EH (cell line): ENCODE measurements around the gene MYPOP.
"Not testable (repeated sequence)": the region's sequence is repeated elsewhere in the genome, so short reads cannot be mapped to it uniquely, and the experiment has no call there.

Experiments
- DNase-seq: peaks from one replicate; pipeline ENCODE4 v3.0.0-alpha.2; 2015; ENCODE audit warnings: low read depth

Gene MYPOP

DNA sequence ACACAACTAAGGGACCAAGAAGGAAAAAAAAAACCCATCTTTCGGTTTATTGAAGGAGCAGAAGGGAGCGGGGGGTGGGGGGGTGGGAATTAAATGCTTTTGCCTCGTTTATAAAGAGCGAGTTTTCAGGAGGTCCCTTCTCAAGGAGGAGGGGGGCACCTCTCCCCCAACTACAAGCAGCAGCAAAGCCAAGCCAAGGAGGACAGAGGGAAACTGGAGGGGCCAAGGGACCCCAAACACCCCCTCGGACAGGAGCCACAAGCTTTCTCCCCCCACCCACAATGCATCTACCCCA is 18.9 kb downstream of the MYPOP start:
- DNase-seq: no peak

DNA sequence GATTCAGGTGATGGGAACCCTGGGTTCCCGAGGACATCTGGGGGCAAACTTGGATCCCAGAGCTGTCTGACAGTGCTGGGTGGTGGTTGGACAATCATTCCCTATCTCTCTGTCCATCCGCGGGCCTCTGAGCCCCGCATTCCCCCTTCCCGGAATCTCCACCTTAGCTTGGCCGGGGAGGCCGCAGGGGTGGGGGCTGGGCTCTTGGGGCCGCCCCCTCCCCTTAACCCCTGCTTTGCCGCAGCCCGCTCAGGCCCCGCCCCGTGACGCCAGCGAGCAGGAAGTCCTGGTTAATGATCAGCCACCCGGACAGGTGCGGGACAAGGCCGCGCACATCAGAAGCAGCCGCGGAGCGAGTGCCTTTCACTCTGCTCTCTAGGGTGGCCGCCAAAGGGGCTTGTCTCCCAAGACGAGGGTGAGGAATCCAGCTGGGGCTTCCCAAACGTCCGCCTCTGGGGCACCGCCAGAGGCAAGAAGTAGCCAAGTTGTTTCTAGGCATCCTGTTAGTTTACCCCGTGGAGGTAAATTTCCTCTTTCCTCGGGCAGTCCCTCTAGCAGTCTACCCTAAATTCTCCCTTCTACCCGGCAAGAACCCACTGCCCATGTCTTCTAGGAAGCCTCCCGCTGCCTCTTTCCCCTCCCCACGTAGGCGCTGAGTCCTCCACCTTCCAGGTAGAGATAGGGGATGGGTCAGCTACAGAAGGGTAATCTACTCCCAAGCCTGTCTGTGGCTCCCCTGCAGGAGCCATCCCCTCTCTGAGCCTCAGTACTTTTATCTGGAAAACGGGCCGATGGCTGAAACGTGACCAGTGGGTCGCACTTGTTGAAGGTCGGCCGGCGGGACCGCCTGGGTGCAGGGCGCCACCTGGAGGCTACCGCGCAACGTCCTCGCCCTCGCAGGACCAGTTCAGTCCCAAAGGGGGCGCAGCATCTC is 19.5 kb downstream of the MYPOP start:
- peak; percentile 74 for DNase-seq

DNA sequence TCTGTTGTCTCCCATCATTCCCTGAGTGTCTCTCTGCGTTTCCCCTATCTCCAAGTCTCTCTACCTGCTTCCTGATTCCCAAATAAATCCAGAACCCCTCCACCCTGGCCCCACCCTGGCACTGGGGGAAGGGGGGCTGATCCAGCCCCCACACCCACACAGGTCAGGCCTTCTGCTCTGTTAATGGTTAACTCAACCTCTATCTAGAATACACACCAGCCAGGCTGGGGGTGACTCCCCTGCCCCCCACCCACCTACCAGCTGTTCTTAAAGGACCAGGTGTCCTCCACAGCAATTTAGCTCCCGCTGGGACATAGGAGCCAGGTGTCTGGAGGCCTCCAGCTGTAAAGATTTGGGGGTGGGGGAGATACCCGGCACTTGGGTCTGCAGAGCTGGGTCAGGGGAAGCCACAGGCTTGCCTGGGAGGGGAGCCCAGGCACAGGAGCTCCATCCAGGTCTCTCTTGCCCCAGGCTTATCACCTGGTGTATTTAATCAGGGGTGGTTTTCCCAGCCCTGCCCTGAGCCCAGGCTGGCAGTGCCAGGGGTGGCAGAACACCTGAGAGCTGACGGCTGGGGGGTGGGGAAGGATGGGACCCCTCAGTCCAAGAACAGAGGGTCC is 20.4 kb downstream of the MYPOP start:
- no peak for DNase-seq

GRCh38 chr19:45881082-45881908 is 21.1 kb downstream of the MYPOP start:
- DNase-seq: no peak

- DNase-seq: no peak
Measured at GRCh38 chr19:45879971-45880370, 22.4 kb downstream of the MYPOP start.

GRCh38 chr19:45879055-45879454 is 23.4 kb downstream of the MYPOP start:
- DNase-seq: no peak

- DNase-seq: no peak
Measured at GRCh38 chr19:45878043-45878794, 24.2 kb downstream of the MYPOP start.

DNA sequence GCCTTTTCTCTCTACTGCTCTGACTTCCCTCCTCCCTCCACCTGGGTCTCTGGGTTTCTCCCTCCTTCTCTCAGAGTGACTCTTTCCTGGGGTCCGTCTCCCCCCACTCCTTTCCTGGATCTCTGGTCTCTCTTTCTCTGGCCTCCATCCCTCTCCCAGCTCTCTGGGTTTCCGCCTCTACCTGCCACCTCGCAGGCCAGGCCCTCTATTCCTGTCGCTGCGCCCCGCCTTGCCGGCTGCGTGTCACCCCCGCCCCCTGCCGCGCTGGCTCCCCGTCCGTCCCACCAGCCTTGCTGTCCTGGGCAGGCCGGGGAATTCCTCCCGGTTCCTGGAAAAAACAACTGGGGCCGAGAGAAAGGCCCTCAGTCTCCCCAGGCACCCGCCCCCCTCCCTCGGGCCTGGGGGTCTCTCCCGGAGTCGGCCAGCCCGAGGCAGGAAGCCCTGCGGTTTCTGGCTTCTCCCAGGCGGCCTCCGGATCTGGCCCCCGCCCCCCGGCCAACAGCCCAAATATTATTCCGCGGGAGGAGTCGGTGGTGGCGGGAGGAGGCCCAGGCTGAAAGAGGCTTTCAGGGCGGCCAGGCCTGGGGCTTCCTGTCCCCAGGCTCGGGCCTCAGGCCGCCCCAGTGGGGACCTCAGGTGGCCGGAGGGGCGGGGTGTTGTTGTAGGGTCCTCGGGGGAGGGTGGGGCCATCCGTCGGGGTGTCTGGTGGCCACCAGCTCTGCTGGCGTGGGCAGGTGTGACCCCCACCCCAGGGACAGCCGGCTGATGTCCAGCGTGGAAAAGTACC is 25.8 kb downstream of the MYPOP start:
- peak; percentile 41 for DNase-seq

DNA sequence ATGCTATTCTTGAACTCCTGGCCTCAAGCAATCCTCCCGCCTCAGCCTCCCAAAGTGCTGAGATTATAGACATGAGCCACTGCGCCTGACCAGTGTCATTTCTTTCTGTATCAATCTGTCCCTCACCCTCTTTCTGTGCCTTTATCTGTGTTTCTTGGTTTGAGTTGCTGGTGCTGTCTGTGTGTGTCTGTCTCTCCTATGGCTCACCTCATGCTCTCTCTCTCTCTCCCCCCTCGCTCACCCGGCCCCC is 26.3 kb downstream of the MYPOP start:
- DNase-seq: no peak

- DNase-seq: no peak
Measured at GRCh38 chr19:45874620-45874966, 27.8 kb downstream of the MYPOP start.

DNA sequence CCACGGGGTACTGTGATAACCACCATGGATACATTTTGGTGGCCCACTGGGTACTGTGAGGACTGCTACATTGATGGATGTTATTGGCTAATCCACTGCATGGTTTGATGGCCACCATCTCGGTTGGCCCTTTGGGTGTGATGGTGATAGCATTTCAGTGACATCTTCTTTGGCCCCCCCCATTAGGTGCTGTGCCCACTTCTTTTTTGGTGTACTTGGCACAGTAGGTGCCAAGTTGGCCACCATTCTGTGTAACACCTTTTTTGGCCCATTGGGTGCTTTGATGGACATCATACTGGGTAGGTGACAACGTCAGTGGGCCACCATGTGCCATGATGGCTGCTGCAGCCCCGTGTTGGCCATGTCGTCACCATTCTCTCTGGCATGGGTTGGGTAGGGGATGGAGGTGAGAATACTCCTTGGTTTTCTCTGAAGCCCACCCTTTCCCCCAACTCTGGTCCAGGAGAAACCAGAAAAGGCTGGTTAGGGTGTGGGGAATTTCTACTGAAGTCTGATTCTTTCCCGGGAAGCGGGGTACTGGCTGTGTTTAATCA is 29.1 kb downstream of the MYPOP start:
- no peak for DNase-seq

GRCh38 chr19:45872095-45872919 is 30.1 kb downstream of the MYPOP start:
- no peak for DNase-seq

DNA sequence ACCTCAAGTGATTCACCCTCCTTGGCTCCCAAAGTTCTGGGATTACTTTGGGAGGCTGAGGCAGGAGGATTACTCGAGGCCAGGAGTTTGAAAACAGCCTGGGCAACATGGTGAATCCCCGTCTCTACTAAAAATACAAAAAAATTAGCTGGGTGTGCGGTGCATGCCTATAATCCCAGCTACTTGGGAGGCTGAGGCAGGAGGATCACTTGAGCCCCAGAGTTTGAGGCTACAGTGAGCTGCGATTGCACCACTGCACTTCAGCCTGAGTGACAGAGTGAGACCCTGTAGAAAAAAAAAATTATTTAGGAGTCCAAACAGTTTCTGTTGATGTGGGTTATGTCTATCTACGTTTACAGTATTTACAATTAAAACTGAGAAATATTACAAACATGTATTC is 31.6 kb downstream of the MYPOP start:
- no peak for DNase-seq

GRCh38 chr19:45867241-45867640 is 35.2 kb downstream of the MYPOP start:
- DNase-seq: not testable (repeated sequence)

DNA sequence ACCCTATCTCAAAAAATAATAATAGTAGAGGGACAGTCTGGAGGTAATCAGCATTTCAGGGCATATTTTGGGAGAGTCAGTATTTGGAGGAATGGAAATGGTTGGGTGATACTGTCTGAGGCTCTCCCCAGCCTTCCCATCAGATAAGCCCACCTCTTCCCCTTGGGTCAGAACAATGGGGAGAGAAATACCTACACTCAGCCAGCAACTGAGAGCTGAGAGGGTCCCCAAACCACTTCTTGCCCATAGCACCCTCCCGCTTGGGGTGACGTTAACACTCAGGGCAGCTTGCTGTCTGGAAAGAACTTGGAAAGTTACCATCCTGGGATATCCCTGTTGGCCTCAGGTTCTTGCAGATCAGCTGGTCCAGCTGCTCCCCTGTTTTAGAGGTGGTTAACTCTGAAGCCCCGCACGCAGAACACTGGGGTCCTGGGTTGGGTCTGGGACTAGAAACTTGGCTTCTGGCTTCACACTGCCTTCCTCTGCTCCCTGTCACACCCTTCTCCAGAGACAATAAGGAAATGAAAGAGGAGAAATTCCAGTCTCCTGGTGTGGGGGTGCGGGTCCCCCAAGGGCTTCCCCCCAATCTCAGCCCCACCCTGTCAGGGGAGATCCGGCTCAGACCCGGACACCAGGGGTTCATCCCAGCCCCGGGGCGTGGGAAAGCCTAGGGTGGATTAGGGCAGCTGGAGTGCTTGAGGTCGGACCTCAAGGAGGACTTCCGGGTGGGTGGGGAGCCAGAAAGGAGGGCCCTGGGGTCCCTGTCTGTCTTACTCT is 35.8 kb downstream of the MYPOP start:
- DNase-seq: no peak

DNA sequence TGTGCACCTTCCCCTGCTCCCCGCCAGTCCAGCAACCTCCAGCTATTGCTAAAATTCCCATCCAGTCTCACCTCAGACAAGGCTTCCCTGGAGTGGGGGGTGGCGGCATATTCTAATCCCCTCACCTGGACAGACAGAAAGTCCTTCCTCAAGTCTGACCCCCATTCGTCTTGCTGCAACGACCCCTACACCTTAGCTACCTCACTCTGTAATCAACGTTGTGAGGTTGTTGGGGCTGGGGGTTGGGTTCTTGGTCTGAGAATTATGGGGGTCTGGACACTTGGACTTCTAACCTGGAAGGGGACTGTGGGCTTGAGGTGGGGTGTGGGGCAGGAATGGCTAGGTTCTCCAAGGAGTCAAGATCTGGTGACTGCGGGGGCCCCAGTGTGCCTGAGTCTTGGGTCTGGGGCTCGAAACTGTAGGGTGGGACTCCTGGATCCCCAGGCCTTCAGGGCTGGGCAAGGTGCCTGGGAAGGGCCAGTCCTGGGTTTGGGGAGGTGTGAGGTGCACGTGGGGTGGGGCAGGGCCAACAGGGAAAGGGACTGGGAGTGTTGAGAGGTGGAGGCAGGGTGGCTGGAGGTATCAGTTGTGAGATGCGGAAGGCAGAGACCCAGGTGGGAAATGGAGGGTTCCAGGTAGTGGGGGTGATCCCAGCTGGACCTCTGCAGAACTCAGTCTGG is 37.0 kb downstream of the MYPOP start:
- DNase-seq: no peak

GRCh38 chr19:45864629-45865082 is 37.8 kb downstream of the MYPOP start:
- no peak for DNase-seq

- peak; percentile 41 for DNase-seq
Measured at GRCh38 chr19:45863840-45864628, 38.4 kb downstream of the MYPOP start, which contains the start of gene FOXA3. FOXA3 (plus strand) TSS chr19:45864326; CDS start chr19:45864457, 131 bp downstream.
